AG04450 (cell line): Measurements from ENCODE around the gene ADGRE3. TPM values are rescaled to one million over a fixed set of nuclear protein-coding genes. Genes with fewer than 3 reads are reported as not detected.

Source experiments
- CTCF ChIA-PET: fragments of 300-600, 350-600 bp; formaldehyde crosslinking; extraction: SDS; loops from one replicate; lab custom pipeline; 2022; ENCODE audit warnings: antibody characterized with exemption, inconsistent platforms; lab: Charles Lee
- POLR2A ChIA-PET: fragments of 350-600 bp; formaldehyde crosslinking; extraction: SDS; loops from one replicate; lab custom pipeline; 2021; ENCODE audit warnings: antibody characterized with exemption, inconsistent platforms; lab: Yijun Ruan, JAX
- DNase-seq: peaks from one replicate; pipeline ENCODE4 v3.0.0-alpha.2; 2011; ENCODE audit warnings: low read depth, low spot score
- H3K27ac ChIP-seq: one replicate; pipeline ENCODE4 v1.5.1; 2012; ENCODE audit warnings: low read depth, low read length, control low read depth
- H3K27me3 ChIP-seq: one replicate; pipeline ENCODE4 v1.6.0; 2012; ENCODE audit warnings: low read length; ENCODE audit not compliant: control insufficient read depth, insufficient read depth
- H3K4me3 ChIP-seq: 2 replicates; pipeline ENCODE4 v1.5.1; 2011; ENCODE audit warnings: mild to moderate bottlenecking, low read depth, low read length, control low read depth
- H3K9me3 ChIP-seq: 2 replicates; pipeline ENCODE4 v1.5.1; 2012; ENCODE audit warnings: low read length; ENCODE audit not compliant: control insufficient read depth, insufficient read depth
- CTCF ChIP-seq: IDR thresholded peaks from 2 replicates; pipeline ENCODE4 v1.5.1; 2011; ENCODE audit warnings: low read depth, low read length, control low read depth, inconsistent platforms
- polyA plus RNA-seq: library from polyadenylated mRNA; depleted of rRNA; stranded (reverse); fragments of >200 nt; gene quantifications from 2 replicates; pipeline ENCODE4 v1.2.3, GENCODE V29; 2011

Gene ADGRE3
- polyA plus RNA-seq, 1 experiment: not detected

DNA sequence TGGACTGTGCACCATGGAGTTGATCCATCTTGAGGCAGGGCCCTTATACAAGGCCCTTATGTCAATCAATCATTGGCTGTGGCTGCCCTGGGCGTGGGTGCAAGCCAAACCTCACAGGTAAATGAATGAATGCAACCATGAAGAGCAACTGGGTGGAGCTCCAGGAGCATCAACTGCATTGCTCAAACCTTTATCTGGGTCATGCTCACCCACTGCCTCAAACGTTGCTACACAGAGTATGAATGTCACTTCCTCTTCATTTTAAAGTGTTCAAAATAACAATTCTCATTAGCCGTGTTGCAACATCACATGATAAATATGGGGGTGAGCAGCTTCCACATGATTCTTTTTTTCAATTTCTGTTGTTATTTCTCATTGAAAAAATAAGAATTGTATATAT, 8.8 kb upstream of the ADGRE3 start:
- no peak overlapping the region for H3K4me3 ChIP-seq
- no peak for TF ChIP-seq CTCF
- no peaks in the 10 kb centered on the region for H3K27me3 ChIP-seq
- ChIA-PET CTCF (interaction anchor here (10.4 kb wide), 1 partner anchor 110 kb away, joined by 237 read pairs; the partner anchor contains the start of gene NDUFB7), POLR2A (no interaction called here)
- no peaks in the 10 kb centered on the region for H3K9me3 ChIP-seq
- no peak for DNase-seq
- H3K27ac ChIP-seq: no peak overlapping the region

DNA sequence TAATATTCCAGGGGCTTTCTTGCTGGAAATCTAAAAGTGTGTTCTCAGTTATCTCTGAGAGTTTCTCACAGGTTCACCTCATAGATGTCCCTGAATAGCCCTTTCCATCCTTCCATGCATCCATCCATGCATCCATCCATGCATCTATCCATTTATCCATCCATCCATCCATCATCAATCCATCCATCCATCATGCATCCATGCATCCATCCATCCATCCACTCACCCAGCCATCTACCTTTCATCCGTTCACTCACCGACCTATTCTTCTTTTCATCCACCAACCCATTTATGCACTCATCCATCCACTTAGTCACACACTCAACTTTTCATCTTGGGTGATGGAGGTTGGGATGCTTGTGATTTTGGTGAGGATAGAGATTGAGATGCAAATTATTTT, 7.4 kb upstream of the ADGRE3 start:
- Histone ChIP-seq H3K27ac (no peak overlapping the region), H3K4me3 (no peak overlapping the region), H3K9me3 (no peaks in the 10 kb centered on the region), H3K27me3 (no peaks in the 10 kb centered on the region)
- DNase-seq: no peak
- ChIA-PET CTCF (no interaction called here), POLR2A (no interaction called here)
- TF ChIP-seq CTCF: no peak

- POLR2A ChIA-PET: no interaction called here
- TF ChIP-seq CTCF: no peak
- H3K9me3 ChIP-seq: no peaks in the 10 kb centered on the region
- no peaks in the 10 kb centered on the region for H3K27me3 ChIP-seq
- H3K4me3 ChIP-seq: no peak overlapping the region
- CTCF ChIA-PET: no interaction called here
- DNase-seq: no peak
- no peak overlapping the region for H3K27ac ChIP-seq
These were observed 3.6 kb upstream of the ADGRE3 start for GRCh38 chr19:14678199-14678598.

GRCh38 chr19:14677464-14677863, 2.8 kb upstream of the ADGRE3 start:
- ChIA-PET CTCF (no interaction called here), POLR2A (interaction anchor here (0.5 kb wide), 1 partner anchor 72 kb away, joined by 3 read pairs; no protein-coding TSS in a partner anchor)
- H3K27me3 ChIP-seq: no peaks in the 10 kb centered on the region
- H3K9me3 ChIP-seq: no peaks in the 10 kb centered on the region
- no peak overlapping the region for H3K4me3 ChIP-seq
- H3K27ac ChIP-seq: no peak overlapping the region
- TF ChIP-seq CTCF: no peak
- DNase-seq: no peak

- no peak for TF ChIP-seq CTCF
- DNase-seq: no peak
- Histone ChIP-seq H3K9me3 (no peaks in the 10 kb centered on the region), H3K27me3 (no peaks in the 10 kb centered on the region), H3K27ac (no peak overlapping the region), H3K4me3 (no peak overlapping the region)
- POLR2A ChIA-PET: interaction anchor here (0.5 to 0.7 kb wide), 2 partner anchors 72 to 85 kb away, joined by 3 read pairs; no protein-coding TSS in a partner anchor
- CTCF ChIA-PET: interaction anchor here (1.7 kb wide), 1 partner anchor 103 kb away, joined by 6 read pairs; no protein-coding TSS in a partner anchor
These were observed 2.1 kb upstream of the ADGRE3 start for GRCh38 chr19:14676762-14677161.
